ENCODE results near the gene METTL26.

METTL26 gene

GRCh38 chr16:642189-643049 is 6.3 kb upstream of the METTL26 start:
- in situ Hi-C loops (cut with HindIII; ENCODE audit: low sequenced_read_pairs), result loop anchor here (25.0 kb wide), 1 partner anchor 105 kb away; the partner anchor contains the start of gene CAPN15

GRCh38 chr16:641326-642188 is 5.5 kb upstream of the METTL26 start, which contains the start of gene MCRIP2:
Gene MCRIP2 (plus strand): TSS chr16:641828. CDS start chr16:641992, 164 bp downstream.
- in situ Hi-C loops (cut with HindIII; ENCODE audit: low sequenced_read_pairs), result loop anchor here (25.0 kb wide), 1 partner anchor 104 kb away; the partner anchor contains the start of gene CAPN15

GRCh38 chr16:640614-641013 is 4.5 kb upstream of the METTL26 start:
- in situ Hi-C loops (cut with HindIII; ENCODE audit: low sequenced_read_pairs), result loop anchor here (25.0 kb wide), 1 partner anchor 103 kb away; the partner anchor contains the start of gene CAPN15

- in situ Hi-C loops (cut with HindIII; ENCODE audit: low sequenced_read_pairs), result loop anchor here (25.0 kb wide), 1 partner anchor 102 kb away; the partner anchor contains the start of gene CAPN15
These were observed 2.7 kb upstream of the METTL26 start for GRCh38 chr16:638836-639235.

- in situ Hi-C loops (cut with HindIII; ENCODE audit: low sequenced_read_pairs), result loop anchor here (25.0 kb wide), 1 partner anchor 101 kb away; the partner anchor contains the start of gene CAPN15
These were observed 2.0 kb upstream of the METTL26 start for GRCh38 chr16:638034-638543.

GRCh38 chr16:637081-638018 is 1.2 kb upstream of the METTL26 start:
- in situ Hi-C loops (cut with HindIII; ENCODE audit: low sequenced_read_pairs), result loop anchor here (25.0 kb wide), 1 partner anchor 100 kb away; the partner anchor contains the start of gene CAPN15

GRCh38 chr16:635573-636205 is 416 bp downstream of the METTL26 start:
- in situ Hi-C loops (cut with HindIII; ENCODE audit: low sequenced_read_pairs), result loop anchor here (25.0 kb wide), 1 partner anchor 98 kb away; the partner anchor contains the start of gene CAPN15

GRCh38 chr16:634996-635395 is 1.1 kb downstream of the METTL26 start:
- in situ Hi-C loops (cut with HindIII; ENCODE audit: low sequenced_read_pairs), result loop anchor here (25.0 kb wide), 1 partner anchor 98 kb away; the partner anchor contains the start of gene CAPN15

GRCh38 chr16:634051-634670 is 1.9 kb downstream of the METTL26 start:
- in situ Hi-C loops (cut with HindIII; ENCODE audit: low sequenced_read_pairs), result loop anchor here (25.0 kb wide), 1 partner anchor 97 kb away; the partner anchor contains the start of gene CAPN15

GRCh38 chr16:633336-634050 is 2.6 kb downstream of the METTL26 start:
- in situ Hi-C loops (cut with HindIII; ENCODE audit: low sequenced_read_pairs), result loop anchor here (25.0 kb wide), 1 partner anchor 96 kb away; the partner anchor contains the start of gene CAPN15

- in situ Hi-C loops (cut with HindIII; ENCODE audit: low sequenced_read_pairs), result loop anchor here (25.0 kb wide), 1 partner anchor 95 kb away; the partner anchor contains the start of gene CAPN15
These were observed 3.4 kb downstream of the METTL26 start for GRCh38 chr16:632486-633335.

- in situ Hi-C loops (cut with HindIII; ENCODE audit: low sequenced_read_pairs), result loop anchor here (25.0 kb wide), 1 partner anchor 95 kb away; the partner anchor contains the start of gene CAPN15
These were observed 4.2 kb downstream of the METTL26 start for GRCh38 chr16:631808-632358.

GRCh38 chr16:630815-631405 is 5.2 kb downstream of the METTL26 start, which contains the start of gene WFIKKN1:
Gene WFIKKN1 (plus strand): TSS chr16:630985. CDS start chr16:631254, 269 bp downstream.
- in situ Hi-C loops (cut with HindIII; ENCODE audit: low sequenced_read_pairs), result loop anchor here (25.0 kb wide), 1 partner anchor 94 kb away; the partner anchor contains the start of gene CAPN15

- in situ Hi-C loops (cut with HindIII; ENCODE audit: low sequenced_read_pairs), result loop anchor here (25.0 kb wide), 1 partner anchor 93 kb away; the partner anchor contains the start of gene CAPN15
These were observed 5.8 kb downstream of the METTL26 start for GRCh38 chr16:630249-630814.

GRCh38 chr16:629833-630248 is 6.3 kb downstream of the METTL26 start:
- in situ Hi-C loops (cut with HindIII; ENCODE audit: low sequenced_read_pairs), result loop anchor here (25.0 kb wide), 1 partner anchor 93 kb away; the partner anchor contains the start of gene CAPN15
